GM23248 (cell line): Measurements from ENCODE around the gene TMEM178B. TPM values are rescaled to one million over a fixed set of nuclear protein-coding genes. Genes with fewer than 3 reads are reported as not detected.

Source experiments
- DNase-seq: peaks from one replicate; pipeline ENCODE4 v3.0.0-alpha.2; 2015
- H2AFZ ChIP-seq: fragments of 200-600 bp; sonication (generic); 2 replicates; pipeline ENCODE4 v1.6.1; 2016; ENCODE audit warnings: antibody characterized with exemption
- H3F3A ChIP-seq: fragments of 200-600 bp; sonication (generic); 2 replicates; pipeline ENCODE4 v1.6.1; 2016; ENCODE audit warnings: mild to moderate bottlenecking, antibody characterized with exemption, mixed run types; ENCODE audit not compliant: insufficient read depth
- H3K27ac ChIP-seq: fragments of 200-600 bp; sonication (generic); 2 replicates; pipeline ENCODE4 v1.5.1; 2016; ENCODE audit warnings: mild to moderate bottlenecking
- H3K27me3 ChIP-seq: fragments of 200-600 bp; sonication (generic); replicated peaks from 2 replicates; pipeline ENCODE4 v1.6.1; 2016; ENCODE audit warnings: mild to moderate bottlenecking; ENCODE audit not compliant: insufficient read depth
- H3K36me3 ChIP-seq: fragments of 200-600 bp; sonication (generic); 2 replicates; pipeline ENCODE4 v1.6.1; 2016; ENCODE audit warnings: low read depth, mild to moderate bottlenecking
- H3K4me1 ChIP-seq: fragments of 200-600 bp; sonication (generic); 2 replicates; pipeline ENCODE4 v1.6.1; 2016; ENCODE audit warnings: mild to moderate bottlenecking; ENCODE audit not compliant: insufficient read depth
- H3K4me2 ChIP-seq: fragments of 200-600 bp; sonication (generic); one replicate; pipeline ENCODE4 v1.6.1; 2016; ENCODE audit warnings: mild to moderate bottlenecking; ENCODE audit not compliant: unreplicated experiment
- H3K4me3 ChIP-seq: fragments of 200-600 bp; sonication (generic); 2 replicates; pipeline ENCODE4 v1.5.1; 2016; ENCODE audit warnings: mild to moderate bottlenecking
- H3K79me2 ChIP-seq: fragments of 200-600 bp; sonication (generic); 2 replicates; pipeline ENCODE4 v1.6.1; 2016; ENCODE audit warnings: mild to moderate bottlenecking; ENCODE audit not compliant: insufficient read depth
- H3K9ac ChIP-seq: fragments of 200-600 bp; sonication (generic); 2 replicates; pipeline ENCODE4 v1.6.1; 2016; ENCODE audit warnings: mild to moderate bottlenecking
- H3K9me2 ChIP-seq: fragments of 200-600 bp; sonication (generic); 2 replicates; pipeline ENCODE4 v1.6.1; 2016; ENCODE audit warnings: mixed run types, mild to moderate bottlenecking, moderate library complexity; ENCODE audit not compliant: insufficient read depth
- H3K9me3 ChIP-seq: fragments of 200-600 bp; sonication (generic); one replicate; pipeline ENCODE4 v1.6.1; 2017; ENCODE audit warnings: low read depth
- H4K20me1 ChIP-seq: fragments of 200-600 bp; sonication (generic); 2 replicates; pipeline ENCODE4 v1.6.0; 2016; ENCODE audit not compliant: insufficient read depth
- EZH2 ChIP-seq: fragments of 200-600 bp; sonication (generic); IDR thresholded peaks from 2 replicates; pipeline ENCODE4 v1.6.1; 2018; ENCODE audit warnings: antibody characterized with exemption, mild to moderate bottlenecking; ENCODE audit not compliant: insufficient read depth, poor library complexity, severe bottlenecking
- EZH2phosphoT487 ChIP-seq: fragments of 200-600 bp; sonication (generic); IDR thresholded peaks from 2 replicates; pipeline ENCODE4 v1.6.1; 2018; ENCODE audit warnings: antibody characterized with exemption, moderate library complexity, mild to moderate bottlenecking, low read depth; ENCODE audit not compliant: insufficient read depth
- WGBS, 2 experiments: methylation state at CpG; one replicate each; pipeline ENCODE4 v1.1.6; 2015 to 2017; ENCODE audit warnings: low lambda C conversion rate in 2 of 2, low coverage in 1 of 2; ENCODE audit errors: missing lambda C conversion rate in 2 of 2; 5-methylcytosine and 5-hydroxymethylcytosine counted together
- in situ Hi-C: fragments of 300-500 bp; cut with MboI; formaldehyde crosslinking; loops from 2 replicates; pipeline ENCODE4 v1.15.0; 2020
- polyA plus RNA-seq: library from polyadenylated mRNA; unstranded; fragments of >200 nt; fragmentation: Nextera tagmentation; extraction: Ambion mirVana; gene quantifications from 2 replicates; pipeline ENCODE4 v1.2.1, GENCODE V29; 2016
- total RNA-seq: library from RNA; depleted of rRNA; stranded (reverse); fragments of >200 nt; shearing (Covaris generic); gene quantifications from 2 replicates; pipeline ENCODE4 v1.2.3, GENCODE V29; 2014

Gene TMEM178B
- total and polyA plus RNA-seq, 2 experiments from 2014 or later, result 0.05 to 0.22 TPM

DNA sequence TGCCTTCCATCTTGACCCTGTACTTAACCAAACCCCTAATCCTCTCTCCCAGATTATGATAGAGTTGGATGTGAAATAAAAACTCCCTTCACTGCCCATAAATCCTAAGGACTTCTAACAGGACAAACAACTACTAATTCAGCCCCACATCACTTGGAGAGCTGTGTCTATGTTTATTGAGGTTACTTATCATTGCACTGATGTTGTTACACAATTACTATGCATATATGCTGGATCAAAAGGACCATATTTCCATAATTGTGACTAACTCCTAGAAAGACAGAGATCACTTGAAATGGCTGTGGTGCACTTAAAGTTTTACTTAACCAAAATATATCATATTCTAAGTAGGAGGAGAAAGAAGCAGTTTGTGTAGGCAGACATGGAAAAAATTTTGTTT is 332.5 kb downstream of the TMEM178B start:
- DNase-seq, result no peak
- Histone ChIP-seq H3K4me2 (no peak overlapping the region), H3K9me3 (no peaks in the 10 kb centered on the region), H3K9me2 (no peaks in the 10 kb centered on the region), H3K27ac (no peak overlapping the region), H3K27me3 (no peaks in the 10 kb centered on the region), H2AFZ (no peak overlapping the region), H3K9ac (no peak overlapping the region), H3K4me3 (no peak overlapping the region), H3F3A (no peaks in the 10 kb centered on the region), H3K79me2 (no peaks in the 10 kb centered on the region), H3K36me3 (no peaks in the 10 kb centered on the region), H4K20me1 (no peaks in the 10 kb centered on the region), H3K4me1 (no peaks in the 10 kb centered on the region)
- TF ChIP-seq EZH2 (no peak), EZH2phosphoT487 (no peak)
- in situ Hi-C loops, result no loop called here

DNA sequence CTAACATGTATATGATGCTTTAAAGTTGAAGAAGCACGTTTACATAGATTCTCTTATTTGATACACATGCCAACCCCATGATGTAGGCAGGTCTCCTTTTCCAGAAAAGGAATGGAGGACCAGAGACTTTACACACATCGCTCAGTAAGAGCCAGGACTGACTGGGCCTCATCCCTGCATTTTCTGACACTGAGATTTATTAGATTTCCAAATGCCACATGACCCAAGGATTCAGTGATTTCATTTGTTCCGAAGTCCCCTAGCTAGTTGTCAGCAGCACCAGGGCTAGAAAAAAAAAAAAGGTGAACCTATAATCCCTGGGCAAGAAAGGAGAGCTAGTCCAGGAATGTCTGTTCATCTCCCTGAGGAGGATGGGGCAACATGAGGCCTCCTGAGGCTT is 334.0 kb downstream of the TMEM178B start:
- Histone ChIP-seq H2AFZ (no peak overlapping the region), H3K36me3 (no peaks in the 10 kb centered on the region), H3K4me2 (no peak overlapping the region), H3K9me3 (no peaks in the 10 kb centered on the region), H3K4me1 (no peaks in the 10 kb centered on the region), H3K9ac (no peak overlapping the region), H3K27ac (no peak overlapping the region), H3F3A (no peaks in the 10 kb centered on the region), H3K9me2 (no peaks in the 10 kb centered on the region), H3K4me3 (no peak overlapping the region), H3K27me3 (no peaks in the 10 kb centered on the region), H4K20me1 (no peaks in the 10 kb centered on the region), H3K79me2 (no peaks in the 10 kb centered on the region)
- TF ChIP-seq EZH2phosphoT487 (no peak), EZH2 (no peak)
- no peak for DNase-seq
- in situ Hi-C loops, result no loop called here
- WGBS, 2 experiments, result 1 to 10% methylated on average over 3 of the region's 3 CpGs

DNA sequence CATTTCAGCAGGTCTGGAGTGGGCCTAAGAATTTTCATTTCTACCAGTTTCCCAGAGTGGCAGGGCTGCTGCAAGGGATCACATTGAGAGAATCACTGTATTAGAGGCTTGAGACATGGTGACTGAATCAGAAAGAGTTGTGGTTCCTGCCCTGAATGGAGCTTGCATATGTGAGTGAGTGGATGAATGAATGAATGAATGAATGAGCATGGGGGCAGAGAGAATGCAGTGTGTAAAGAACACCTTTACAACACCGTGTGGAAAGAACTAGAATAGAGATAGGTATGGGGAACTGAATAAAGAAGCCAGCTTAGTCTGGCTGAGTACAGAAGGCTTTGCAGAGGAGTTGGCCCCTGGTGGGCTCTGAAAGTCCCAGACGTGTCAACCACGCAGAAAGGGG is 334.6 kb downstream of the TMEM178B start:
- Histone ChIP-seq H3K4me3 (no peak overlapping the region), H3F3A (no peaks in the 10 kb centered on the region), H3K4me2 (no peak overlapping the region), H4K20me1 (no peaks in the 10 kb centered on the region), H3K36me3 (no peaks in the 10 kb centered on the region), H3K9ac (no peak overlapping the region), H3K79me2 (no peaks in the 10 kb centered on the region), H3K27ac (no peak overlapping the region), H3K9me3 (no peaks in the 10 kb centered on the region), H2AFZ (no peak overlapping the region), H3K9me2 (no peaks in the 10 kb centered on the region), H3K27me3 (no peaks in the 10 kb centered on the region), H3K4me1 (no peaks in the 10 kb centered on the region)
- DNase-seq, result no peak
- in situ Hi-C loops, result no loop called here
- 0 to 7% methylated on average over 3 of the region's 3 CpGs for WGBS, 2 experiments
- no peak for TF ChIP-seq EZH2phosphoT487
- no peak for TF ChIP-seq EZH2

DNA sequence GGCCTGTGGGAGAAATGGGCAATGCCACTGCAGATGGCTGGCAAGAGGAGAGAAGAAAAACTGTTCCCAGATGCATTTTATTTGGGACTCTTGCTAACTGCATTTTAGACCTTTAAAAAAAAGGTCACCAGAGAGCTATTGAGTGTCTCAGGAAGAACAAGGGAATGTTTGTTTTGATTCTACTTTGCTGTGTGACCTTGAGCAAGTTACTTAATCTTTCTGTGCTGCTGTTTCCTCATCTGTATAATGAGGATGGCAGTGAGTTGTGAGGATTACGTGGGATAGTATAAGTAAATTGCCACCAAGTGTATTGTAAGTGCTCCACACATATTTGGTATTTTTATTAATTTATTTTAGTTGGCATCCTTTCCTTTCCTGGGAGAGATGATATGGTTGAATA is 335.4 kb downstream of the TMEM178B start:
- Histone ChIP-seq H3K4me3 (no peak overlapping the region), H3K9me3 (no peaks in the 10 kb centered on the region), H4K20me1 (no peaks in the 10 kb centered on the region), H3K27me3 (no peaks in the 10 kb centered on the region), H3K4me1 (no peaks in the 10 kb centered on the region), H3K4me2 (no peak overlapping the region), H2AFZ (no peak overlapping the region), H3K27ac (no peak overlapping the region), H3K9me2 (no peaks in the 10 kb centered on the region), H3K36me3 (no peaks in the 10 kb centered on the region), H3K9ac (no peak overlapping the region), H3F3A (no peaks in the 10 kb centered on the region), H3K79me2 (no peaks in the 10 kb centered on the region)
- WGBS, 2 experiments, result 5 to 6% methylated on average over 1 of the region's 1 CpG
- in situ Hi-C loops, result no loop called here
- TF ChIP-seq EZH2phosphoT487, result no peak
- TF ChIP-seq EZH2, result no peak
- DNase-seq, result no peak

DNA sequence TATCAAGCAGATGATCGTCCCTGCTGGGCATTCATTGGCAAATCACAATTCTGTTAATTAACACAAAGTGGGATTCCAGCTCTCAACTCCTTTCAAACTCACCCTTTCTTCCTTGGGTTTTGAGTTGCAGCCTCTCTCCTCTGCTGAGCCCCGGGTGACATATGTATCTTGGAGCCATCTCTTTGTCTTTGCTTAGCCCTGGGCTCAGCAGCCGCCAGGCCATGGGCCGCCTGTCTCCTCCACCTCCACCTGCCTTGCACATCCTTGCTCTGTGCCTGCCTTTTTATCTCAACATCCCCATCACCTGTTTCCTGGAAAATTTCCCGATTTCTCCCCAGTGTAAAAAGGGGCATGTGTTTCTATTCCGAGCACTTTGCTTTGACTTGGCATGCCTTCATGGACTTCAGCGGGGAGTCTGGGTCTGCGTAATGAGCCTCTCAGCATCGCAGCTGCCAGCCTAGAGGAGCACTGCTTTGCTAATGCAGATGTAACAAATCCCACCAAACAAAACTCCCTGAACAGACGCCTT is 336.0 kb downstream of the TMEM178B start:
- no peaks in the 10 kb centered on the region for H3K4me1 ChIP-seq
- no peak overlapping the region for H3K4me2 ChIP-seq
- in situ Hi-C loops, result no loop called here
- 6 to 7% methylated on average over 10 of the region's 10 CpGs for WGBS, 2 experiments
- no peak overlapping the region for H2AFZ ChIP-seq
- no peak overlapping the region for H3K4me3 ChIP-seq
- H3K9me2 ChIP-seq, result no peaks in the 10 kb centered on the region
- H3K27ac ChIP-seq, result no peak overlapping the region
- H3K9me3 ChIP-seq, result no peaks in the 10 kb centered on the region
- no peaks in the 10 kb centered on the region for H3K36me3 ChIP-seq
- TF ChIP-seq EZH2phosphoT487, result no peak
- no peak for TF ChIP-seq EZH2
- H3K27me3 ChIP-seq, result no peaks in the 10 kb centered on the region
- H4K20me1 ChIP-seq, result no peaks in the 10 kb centered on the region
- DNase-seq, result no peak
- no peak overlapping the region for H3K9ac ChIP-seq
- no peaks in the 10 kb centered on the region for H3F3A ChIP-seq
- H3K79me2 ChIP-seq, result no peaks in the 10 kb centered on the region
